ENCODE measurements around the gene CYP19A1.

CYP19A1 gene

GRCh38 chr15:51338496-51338895, at the start of gene CYP19A1:
CYP19A1 (minus strand) TSS chr15:51338596; CDS start chr15:51242912, 95,684 bp downstream.
- H3K4me3 ChIP-seq (ENCODE audit: low read length) = no peak within 1 kb of the TSS
- TF ChIP-seq, protein P1, sequence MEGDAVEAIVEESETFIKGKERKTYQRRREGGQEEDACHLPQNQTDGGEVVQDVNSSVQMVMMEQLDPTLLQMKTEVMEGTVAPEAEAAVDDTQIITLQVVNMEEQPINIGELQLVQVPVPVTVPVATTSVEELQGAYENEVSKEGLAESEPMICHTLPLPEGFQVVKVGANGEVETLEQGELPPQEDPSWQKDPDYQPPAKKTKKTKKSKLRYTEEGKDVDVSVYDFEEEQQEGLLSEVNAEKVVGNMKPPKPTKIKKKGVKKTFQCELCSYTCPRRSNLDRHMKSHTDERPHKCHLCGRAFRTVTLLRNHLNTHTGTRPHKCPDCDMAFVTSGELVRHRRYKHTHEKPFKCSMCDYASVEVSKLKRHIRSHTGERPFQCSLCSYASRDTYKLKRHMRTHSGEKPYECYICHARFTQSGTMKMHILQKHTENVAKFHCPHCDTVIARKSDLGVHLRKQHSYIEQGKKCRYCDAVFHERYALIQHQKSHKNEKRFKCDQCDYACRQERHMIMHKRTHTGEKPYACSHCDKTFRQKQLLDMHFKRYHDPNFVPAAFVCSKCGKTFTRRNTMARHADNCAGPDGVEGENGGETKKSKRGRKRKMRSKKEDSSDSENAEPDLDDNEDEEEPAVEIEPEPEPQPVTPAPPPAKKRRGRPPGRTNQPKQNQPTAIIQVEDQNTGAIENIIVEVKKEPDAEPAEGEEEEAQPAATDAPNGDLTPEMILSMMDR (conservative IDR thresholded peaks at IDR 0.05; ENCODE audit: low read depth, low read length) = no peak
- no peak for DNase-seq (ENCODE audit: low read depth)

GRCh38 chr15:51387699-51388041, 49.3 kb upstream of the CYP19A1 start:
- TF ChIP-seq, protein P1 (conservative IDR thresholded peaks at IDR 0.05; ENCODE audit: low read depth, low read length) = no peak
- no peak overlapping the region for H3K4me3 ChIP-seq (ENCODE audit: low read length)

DNA sequence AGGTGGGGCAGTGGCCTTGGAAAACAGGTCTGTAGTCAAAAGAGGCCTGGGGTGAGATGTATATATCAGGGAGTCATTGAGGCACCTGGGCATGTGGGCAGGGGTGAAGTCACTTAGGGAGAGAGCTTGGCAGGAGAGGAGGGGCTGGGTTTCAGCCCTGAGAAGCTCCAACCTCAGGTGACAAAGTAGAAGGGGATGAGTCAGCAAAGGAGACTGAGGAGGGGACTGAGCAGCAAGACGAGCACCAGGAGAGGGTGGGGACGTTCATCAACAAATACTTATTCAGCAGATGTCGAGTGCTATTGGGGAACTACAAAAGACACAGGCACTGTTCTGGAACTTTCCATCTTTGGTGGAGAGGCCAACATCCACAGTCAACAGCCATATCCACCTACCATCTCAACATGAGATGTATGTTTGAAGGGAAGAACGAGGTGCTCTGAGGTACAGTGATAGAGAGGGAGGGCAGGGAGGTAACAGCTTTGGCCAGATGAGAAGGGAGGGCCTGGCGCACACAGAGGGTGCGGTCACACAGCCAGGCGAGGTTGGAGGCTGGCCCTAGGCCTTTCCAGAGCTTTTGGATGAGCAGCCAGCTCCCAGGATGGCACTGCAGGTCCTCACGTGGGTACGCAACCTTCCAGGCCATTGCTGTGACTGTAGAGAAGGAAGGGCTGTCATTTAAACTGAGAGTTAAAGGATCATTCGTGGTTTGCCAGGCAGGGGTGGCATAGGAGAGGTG, 48.7 kb upstream of the CYP19A1 start:
- TF ChIP-seq, protein P1 (conservative IDR thresholded peaks at IDR 0.05; ENCODE audit: low read depth, low read length) = no peak
- DNase-seq (ENCODE audit: low read depth) = no peak
- no peak overlapping the region for H3K4me3 ChIP-seq (ENCODE audit: low read length)

More at GRCh38 chr15:51387699-51388041, 49.3 kb upstream of the CYP19A1 start:
- DNase-seq (ENCODE audit: low read depth) = no peak

DNA sequence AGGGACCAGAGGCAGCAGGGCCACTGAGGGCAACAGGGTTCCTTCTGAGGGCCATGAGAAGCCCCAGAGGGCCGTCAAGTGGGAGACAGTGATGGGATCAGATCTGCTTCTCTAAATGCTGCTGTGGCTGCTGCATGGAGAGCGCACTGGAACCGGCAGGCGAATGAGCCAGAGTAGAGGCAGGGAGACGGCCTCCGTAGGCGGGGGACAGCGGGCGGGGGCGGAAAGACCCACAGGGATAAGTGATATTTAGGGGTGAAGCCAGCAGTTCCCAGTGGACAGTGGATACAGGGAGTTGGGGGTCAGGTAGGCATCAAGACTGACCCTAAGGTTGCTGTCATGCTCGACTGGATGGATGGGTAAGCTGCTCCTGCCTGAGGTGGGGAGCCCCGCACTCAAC, 48.1 kb upstream of the CYP19A1 start:
- no peak for DNase-seq (ENCODE audit: low read depth)
- TF ChIP-seq, protein P1 (conservative IDR thresholded peaks at IDR 0.05; ENCODE audit: low read depth, low read length) = no peak
- no peak overlapping the region for H3K4me3 ChIP-seq (ENCODE audit: low read length)

DNA sequence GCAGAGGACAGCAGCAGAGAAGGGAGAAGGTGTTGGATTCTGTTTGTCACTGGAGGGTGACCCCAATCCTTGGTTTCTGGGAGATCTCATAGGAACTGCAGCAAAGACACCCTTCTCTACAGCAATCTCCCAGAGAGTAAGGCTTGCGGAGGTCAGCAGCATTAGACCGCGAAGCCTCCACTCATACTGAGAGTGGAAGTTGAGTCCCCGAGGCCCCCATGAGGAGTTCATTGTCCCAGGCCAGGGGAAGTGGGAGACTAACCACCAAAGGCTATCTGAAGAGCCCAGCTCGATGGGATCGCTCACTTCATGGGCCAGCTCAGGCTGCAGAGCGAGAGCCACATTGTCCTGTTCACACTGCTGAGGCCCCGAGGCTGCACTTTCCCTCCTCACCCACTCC, 47.6 kb upstream of the CYP19A1 start:
- H3K4me3 ChIP-seq (ENCODE audit: low read length) = no peak overlapping the region
- TF ChIP-seq, protein P1 (conservative IDR thresholded peaks at IDR 0.05; ENCODE audit: low read depth, low read length) = no peak
- DNase-seq (ENCODE audit: low read depth) = no peak

GRCh38 chr15:51382787-51383186, 44.4 kb upstream of the CYP19A1 start:
- TF ChIP-seq, protein P1 (conservative IDR thresholded peaks at IDR 0.05; ENCODE audit: low read depth, low read length) = peak; percentile 74
- no peak overlapping the region for H3K4me3 ChIP-seq (ENCODE audit: low read length)
- no peak for DNase-seq (ENCODE audit: low read depth)
